Stimulated activated CD8-positive, alpha-beta memory T cell treated with anti-CD3 and anti-CD28 coated beads, Interleukin-12 subunit alpha, Interleukin-12 subunit beta, amount 100 ng/mL, for 24 hours (primary cell): ENCODE results near the gene KLHL40.

Experiments
- DNase-seq: peaks from one replicate; pipeline ENCODE4 v3.0.0-alpha.2; 2020; ENCODE audit errors: extremely low read depth

KLHL40 gene

DNA sequence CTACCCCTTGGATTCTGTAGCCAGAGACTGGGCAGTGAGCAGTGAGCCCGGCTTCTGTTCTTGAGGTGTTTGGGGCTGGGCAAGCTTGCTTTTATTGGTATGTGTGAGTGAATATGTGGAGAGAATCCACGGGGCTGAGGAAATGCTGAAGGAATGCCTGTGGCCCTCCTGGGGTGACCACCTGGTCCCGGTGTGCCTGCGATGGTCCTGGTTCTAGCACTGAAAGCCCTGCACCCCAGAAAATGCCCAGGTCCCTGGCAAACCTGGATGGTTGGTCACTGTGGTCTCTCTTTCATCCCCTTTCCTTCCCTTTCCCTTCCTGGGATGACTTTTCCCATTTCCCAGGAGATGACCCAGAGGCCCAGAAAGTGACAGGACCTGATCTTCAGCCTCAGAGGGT lies 27.7 kb upstream of the KLHL40 start:
- no peak for DNase-seq

DNA sequence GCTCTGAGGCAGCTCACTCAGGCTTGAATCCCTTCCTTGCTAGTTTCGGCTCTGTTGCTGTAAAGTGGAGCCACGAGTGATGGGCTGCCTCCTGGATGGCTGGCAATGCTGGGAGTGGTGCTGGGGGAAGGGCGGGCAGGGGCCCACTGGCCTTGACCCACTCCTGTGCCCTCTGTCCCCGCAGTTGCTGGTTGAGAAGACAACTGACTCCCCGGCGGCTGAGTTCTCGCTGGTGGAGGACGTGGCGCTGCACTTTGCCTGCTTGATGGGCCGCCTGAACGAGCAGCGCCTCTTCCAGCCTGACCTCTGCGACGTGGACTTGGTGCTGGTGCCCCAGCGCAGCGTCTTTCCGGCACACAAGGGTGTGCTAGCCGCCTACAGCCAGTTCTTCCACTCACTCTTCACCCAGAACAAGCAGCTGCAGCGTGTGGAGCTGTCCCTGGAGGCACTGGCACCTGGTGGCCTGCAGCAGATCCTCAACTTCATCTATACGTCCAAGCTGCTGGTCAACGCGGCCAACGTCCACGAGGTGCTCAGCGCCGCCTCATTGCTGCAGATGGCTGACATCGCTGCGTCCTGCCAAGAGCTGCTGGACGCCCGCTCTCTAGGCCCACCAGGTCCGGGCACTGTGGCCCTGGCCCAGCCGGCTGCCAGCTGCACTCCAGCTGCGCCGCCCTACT lies 27.1 kb upstream of the KLHL40 start:
- no peak for DNase-seq

DNA sequence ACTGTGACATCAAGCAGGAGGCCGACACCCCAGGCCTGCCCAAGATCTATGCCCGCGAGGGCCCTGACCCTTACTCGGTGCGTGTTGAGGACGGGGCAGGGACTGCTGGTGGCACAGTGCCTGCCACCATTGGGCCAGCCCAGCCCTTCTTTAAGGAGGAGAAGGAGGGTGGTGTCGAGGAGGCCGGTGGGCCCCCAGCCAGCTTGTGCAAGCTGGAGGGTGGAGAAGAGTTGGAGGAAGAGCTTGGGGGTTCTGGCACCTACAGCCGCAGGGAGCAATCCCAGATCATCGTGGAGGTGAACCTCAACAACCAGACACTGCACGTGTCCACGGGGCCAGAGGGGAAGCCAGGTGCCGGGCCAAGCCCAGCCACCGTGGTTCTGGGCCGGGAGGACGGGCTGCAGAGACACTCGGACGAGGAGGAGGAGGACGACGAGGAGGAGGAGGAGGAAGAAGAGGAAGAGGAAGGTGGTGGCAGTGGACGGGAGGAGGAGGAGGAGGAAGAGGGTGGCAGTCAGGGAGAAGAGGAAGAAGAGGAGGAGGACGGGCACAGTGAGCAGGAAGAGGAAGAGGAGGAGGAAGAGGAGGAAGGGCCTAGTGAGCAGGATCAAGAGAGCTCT lies 26.5 kb upstream of the KLHL40 start:
- no peak for DNase-seq

DNA sequence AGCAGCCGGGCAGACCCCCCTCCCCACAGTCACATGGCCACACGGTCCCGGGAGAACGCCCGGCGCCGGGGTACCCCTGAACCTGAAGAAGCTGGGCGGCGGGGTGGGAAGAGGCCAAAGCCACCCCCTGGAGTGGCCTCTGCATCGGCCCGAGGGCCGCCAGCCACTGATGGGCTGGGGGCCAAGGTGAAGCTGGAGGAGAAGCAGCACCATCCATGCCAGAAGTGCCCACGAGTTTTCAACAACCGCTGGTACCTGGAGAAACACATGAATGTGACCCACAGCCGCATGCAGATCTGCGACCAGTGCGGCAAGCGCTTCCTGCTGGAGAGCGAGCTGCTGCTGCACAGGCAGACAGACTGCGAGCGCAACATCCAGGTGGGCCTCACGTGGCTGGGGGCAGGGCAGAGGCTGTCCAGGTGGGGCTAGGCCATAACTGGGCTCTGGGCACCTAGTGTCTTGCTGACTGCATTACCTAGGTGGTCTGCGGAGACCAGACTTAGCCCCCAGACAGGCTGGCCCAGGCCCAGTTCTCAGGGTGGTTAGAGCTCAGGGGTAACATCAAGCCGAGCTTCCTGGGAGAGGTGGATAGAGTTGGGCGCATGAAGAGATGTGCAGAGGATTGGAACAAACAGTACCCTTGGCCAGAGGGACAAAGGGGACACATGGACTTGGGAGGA lies 25.7 kb upstream of the KLHL40 start:
- DNase-seq = no peak

DNA sequence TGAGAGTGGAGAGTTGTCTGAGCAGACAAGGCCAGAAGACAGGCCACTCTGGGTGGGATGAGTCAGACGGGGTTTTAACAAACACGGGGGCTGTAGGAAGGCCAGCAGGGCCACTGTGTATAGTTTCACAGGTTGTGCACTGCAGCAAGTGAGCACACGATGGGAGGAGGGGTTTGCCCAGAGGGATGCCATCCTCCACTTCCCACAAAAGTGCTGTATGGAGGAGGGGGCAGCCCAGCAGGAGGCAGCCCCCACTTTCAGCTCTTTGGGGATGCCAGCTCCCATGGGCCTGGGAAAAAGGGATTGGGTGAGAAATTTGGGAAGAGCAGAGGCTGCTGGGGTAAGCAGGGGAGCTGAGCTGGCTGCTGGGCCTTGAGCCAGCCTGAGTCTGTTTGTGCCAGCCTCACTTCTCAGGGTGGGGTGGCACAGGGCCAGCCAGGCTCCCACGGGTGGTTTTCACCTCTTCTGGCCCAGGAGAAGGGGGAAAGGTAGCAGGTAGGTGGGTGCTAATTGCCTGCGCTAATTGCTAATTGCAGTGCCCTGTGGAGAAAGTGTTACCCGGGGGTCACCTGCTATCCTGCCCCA lies 25.1 kb upstream of the KLHL40 start:
- no peak for DNase-seq

DNA sequence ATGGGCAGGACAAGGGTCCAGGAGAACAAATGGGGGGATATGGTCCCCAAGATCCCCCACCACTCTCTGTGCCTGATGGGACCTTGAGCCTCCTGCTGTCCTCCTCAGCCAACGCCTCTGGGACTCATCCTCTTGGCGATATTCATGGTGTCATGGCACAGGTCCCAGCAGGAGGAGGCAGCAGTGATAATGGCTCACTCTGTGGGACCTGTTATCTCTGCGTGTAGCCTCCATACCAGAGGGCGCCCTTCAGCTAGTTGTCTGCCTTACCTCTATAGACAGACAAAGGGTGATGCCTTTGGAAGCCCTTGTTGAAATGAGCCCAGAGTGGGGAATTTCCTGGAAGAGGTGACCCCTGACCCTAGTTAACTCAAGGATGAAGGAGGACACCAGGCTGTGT lies 24.4 kb upstream of the KLHL40 start:
- no peak for DNase-seq

DNA sequence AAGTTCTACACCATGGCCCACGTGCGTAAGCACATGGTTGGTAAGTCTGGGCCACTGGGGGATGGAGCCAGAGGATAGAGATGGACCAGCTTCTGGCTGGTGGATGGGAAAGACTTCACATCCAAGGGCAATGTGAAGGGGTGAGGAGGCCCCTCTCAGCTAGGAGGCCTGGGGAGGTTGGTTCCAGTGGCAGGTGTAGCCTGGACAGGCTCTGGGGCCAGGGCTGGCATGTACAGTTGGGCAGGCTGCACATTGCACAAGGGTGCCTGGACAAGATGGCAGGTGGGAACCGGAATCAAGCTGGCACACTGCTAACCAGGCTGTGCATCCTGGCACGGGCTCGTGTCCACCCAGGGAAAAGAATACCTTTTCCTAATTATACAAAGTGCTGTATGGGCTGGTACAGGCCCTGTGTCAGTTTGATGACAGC lies 23.7 kb upstream of the KLHL40 start:
- no peak for DNase-seq

DNA sequence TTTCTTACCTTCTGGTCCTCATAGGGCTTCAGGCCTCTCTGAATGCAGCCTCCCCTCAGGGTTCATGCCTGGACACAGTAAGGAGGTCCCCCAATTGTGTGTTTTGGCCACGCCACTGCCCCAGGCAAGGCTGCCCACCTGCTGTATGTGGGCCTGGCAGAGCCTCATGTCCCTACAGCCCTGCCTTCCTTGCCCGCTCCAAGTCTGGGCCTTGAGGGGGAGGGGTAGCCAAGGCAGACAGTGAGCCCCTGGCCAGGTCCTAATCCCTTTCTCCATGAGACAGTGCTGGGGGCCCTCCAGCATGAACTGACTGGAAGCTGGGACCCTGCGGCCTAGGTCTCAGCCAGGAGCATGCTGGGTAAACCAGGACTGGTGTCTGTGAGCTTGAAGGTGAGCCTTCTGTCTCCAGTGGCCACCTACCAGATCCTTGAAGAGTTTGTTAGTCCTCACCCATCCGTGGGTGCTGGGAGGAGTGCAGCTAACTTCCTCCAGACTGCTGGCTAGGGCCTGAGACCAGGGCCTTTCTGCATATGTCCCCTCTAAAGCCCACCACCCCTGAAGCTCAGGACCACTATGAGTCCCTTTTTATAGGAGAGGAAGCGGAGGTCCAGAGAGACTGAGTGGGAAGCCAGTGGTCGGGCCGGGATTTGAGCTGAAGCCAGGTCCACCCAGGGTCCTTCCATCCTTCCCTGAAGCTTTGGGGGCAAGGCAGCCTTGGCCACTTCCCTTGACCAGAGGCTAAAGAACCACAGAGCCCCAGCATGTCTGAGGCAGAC lies 23.1 kb upstream of the KLHL40 start:
- no peak for DNase-seq

DNA sequence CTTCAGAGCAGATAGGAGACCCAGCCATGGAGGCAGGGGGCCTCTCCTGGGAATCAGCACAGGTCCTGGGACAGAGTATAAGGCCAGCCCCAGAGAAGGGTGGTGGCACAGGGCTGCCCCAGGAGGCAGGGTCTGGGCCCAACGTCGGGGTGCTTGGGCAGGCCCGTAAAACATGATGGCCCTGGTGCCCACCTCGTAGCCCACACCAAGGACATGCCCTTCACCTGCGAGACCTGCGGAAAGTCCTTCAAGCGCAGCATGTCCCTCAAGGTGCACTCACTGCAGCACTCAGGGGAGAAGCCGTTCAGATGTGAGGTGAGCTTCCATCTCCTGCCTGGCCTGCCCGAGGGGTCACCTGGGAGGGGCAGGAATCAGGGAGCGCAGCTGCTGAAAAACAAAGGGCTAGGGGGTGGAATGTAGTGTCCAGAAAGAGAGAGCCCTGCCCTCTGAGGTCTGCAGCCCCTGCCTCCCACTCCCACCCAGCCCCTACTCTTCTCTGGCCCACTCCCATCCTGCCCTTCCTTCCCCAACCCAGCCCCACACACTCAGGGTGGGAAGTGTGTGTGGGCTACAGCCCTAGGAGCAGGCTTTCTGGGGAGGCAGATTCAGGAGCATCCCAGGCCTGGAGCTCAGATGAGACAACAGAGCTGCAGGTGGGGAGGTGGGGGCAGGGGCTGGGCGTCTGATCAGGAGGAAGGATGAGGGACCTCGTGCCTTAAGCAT lies 22.4 kb upstream of the KLHL40 start:
- no peak for DNase-seq

DNA sequence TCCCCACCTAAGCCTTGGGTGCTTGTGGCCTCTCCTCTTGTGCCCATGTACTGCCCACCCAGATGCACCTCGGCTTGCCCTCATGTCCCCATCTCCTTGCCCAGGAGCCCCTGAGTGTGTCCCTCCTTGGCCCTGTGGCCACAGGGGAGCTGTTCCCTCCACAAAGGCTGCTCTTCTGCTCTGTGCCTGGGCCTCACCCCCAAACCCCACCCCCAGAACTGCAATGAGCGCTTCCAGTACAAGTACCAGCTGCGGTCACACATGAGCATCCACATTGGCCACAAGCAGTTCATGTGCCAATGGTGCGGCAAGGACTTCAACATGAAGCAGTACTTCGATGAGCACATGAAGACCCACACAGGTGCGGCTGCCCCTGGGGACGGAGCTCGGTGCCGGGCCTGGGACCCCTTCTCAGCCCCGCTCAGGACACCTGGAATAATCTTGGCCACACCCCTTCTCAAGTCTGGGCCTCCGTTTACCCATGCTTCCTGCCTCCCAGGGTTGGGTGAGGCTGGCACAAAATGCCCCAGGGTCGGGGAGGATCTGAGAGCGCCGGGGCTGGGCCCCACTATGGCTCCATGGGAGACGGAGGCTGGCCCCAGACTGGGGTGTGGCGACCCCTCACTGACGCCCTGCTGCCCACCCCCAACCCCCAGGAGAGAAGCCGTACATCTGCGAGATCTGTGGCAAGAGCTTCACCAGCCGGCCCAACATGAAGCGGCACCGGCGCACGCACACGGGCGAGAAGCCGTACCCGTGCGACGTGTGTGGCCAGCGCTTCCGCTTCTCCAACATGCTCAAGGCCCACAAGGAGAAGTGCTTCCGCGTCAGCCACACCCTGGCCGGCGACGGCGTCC lies 21.5 kb upstream of the KLHL40 start:
- no peak for DNase-seq

DNA sequence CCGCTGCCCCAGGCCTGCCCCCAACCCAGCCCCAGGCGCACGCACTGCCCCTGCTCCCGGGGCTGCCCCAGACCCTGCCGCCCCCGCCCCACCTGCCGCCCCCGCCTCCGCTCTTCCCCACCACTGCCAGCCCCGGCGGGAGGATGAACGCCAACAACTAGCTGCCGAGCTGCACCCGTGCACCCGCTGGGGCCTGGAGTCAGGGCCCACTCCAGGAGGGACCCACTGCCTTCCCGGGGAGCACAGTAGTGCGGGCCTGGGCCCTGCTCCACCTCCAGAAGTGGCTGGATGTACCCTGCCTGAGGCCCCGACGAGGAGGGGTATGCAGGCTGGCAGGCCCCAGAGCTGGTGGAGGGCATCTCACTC lies 20.9 kb upstream of the KLHL40 start:
- DNase-seq = no peak

DNA sequence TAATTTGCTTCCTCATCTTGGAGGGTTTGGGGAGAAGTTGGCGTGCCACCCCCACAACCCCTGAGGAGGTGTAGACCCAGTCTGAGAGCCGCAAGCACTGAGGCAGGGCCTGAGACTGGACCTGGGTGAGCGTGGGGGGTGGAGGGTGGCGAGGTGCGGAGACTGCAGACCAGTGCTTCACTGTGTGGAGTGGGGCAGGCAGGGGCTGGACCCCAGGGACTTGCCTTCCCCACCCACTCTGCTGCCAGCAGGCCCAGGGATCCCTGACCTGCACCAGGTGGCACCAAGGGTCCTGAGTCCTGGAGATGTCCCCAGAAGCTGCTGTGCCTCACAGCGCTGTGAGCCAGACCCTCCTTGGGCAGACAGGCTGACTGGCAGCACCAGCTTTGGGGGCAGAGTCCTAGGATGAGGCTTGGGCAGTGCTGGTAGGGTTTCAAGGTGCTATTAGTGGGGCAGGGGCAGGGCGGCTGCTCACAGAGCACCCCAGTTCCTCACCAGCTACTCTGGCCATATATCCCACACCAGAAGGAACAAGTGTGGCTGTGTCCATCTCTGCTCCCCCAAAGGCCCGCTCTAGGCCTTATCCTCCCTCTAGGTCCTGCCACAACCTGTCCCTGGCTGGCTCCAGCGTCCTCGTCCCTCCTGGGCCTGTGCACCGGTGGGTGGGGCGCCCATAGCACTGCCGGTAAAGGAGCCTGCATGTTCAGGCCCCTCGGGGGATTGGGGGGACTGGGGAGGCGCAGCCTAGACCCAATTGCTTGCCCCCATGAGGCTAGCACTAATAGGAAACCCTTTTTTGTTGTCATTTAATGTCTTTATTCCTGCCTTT lies 20.1 kb upstream of the KLHL40 start:
- no peak for DNase-seq

DNA sequence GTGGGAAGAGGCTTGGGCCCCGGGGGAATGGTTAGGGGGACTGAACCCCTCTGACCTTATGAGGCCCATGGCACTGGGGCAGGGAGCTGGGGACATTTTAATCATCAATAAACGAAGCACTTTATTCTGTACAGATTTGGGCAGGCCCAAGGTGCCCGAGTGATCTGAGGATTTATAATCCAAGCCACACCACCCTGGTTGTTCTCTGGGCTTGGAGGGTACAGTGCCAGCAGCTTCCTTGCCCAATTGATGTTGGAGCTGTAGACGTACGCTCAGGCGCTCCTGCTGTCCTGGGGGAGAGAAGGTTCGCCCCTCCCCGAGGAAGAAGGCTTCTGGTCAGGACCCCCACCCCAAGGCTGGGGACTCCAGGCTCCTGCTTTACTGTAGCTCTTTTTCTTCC lies 19.3 kb upstream of the KLHL40 start:
- DNase-seq = no peak

DNA sequence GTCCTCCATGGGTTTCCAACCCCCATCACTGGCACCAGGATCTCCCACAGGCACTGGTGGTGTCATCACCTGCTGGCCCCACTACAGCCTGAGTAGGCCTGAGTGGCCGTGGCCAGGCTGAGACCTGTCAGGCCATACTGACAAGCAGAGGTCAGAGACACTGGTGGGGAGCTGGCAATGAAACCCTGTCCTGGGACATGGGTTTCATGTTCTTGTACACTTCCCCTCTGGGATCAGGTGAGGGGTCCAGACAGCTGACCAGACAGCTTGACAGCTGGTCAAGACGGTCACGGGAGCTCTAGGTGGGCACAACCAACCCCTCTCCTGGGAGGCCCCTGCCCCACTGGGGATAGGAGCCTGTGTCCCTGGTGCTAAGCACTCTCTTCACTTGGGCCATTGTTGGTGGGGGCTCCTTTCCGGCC lies 18.7 kb upstream of the KLHL40 start:
- DNase-seq = no peak

DNA sequence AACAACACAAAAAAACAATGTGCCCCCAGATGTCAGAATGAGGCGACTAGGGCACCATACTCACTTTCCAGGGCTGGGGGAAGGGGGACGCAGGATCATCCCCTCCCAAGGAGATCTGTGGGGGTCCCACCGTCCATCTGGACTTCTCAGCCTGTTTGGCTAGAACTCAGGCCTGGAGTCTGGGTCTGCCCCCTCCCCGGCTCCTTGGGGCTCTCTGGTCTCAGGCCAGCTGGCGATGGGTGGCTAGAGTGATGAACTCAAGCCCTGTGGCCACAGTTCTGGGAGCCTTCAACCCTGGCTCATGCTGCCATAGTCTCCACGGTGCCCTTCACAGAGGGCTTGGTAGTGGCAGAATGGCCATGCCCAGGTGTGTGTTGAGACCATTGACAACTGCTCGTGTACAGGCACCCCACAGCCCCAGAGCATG lies 18.2 kb upstream of the KLHL40 start:
- no peak for DNase-seq

DNA sequence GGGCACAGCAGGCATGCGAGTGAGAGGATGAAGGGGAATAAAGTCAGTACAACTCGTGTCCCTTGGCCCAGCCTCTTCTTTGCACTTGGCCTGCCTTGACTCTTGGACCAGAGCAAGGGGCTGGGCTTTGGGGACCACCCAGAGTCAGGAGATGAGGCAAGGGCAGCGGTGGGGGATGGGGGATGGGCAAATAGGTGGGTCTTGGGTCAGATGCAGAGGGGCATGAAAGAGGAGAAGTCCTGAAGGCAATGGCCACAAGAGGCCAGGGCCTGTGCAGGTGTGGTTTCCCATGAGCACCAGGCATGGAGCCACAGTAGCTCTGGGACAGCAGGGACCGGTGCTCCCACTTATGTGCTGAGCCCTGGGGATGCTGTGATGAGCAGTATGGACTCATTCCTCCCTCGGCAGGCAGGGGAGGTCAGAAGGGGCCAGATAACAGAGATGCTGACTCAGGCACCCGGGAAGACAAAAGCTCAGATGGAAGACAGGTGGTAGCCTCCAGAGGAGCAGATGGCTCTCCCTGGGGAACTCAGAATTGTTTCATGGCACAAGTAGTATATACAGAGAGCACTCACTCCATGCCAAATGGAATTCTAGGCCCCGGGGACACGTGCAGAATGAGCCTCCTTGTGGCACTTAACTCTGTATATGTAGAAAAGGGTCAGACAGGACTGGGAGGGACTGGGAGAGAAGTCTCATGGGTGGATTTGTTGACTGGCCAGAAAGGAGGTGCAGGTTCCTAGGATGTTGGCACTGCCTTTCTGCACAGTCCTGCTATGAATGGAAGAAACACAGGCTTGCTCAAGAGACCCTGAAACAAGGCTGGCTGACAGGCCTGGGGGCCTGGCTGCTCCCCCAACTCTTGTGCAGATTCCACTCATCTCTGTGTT lies 17.6 kb upstream of the KLHL40 start:
- no peak for DNase-seq

DNA sequence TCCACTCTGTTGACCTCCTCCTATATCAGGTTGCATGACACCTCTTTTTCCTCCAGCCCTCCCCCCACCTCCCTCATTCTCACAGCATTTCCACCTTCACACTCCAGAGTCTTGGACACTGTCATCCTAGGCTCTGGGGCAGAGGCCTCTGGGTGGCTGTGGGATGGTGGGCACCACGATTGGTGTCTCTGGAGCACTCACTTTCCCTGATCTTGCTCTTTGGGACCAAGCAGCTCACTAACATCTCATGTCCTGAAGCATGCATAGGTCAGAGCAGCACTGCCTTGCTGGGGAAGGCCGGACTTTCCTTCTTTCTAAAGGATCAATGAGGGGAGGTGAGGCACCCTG lies 16.9 kb upstream of the KLHL40 start:
- no peak for DNase-seq

DNA sequence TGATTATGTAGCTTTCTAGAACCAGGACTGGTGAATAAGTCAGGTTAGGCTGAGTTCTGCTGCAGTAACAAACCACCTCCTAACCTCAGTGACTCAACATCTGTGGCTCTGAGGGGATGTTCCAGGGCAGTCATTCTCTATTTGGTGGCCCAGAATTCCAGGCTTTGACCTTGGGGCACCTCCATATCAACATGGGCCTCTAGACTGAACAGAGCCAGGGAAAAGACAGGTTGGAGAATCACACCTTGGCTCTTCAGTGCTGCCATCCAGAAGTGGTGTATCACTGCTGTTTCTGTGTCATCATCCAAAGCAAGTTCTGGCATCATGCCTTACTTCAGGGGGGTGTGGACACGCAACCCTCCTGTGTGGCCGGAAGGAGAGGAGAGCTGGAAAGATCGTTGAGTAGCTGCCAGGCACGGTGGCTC lies 16.5 kb upstream of the KLHL40 start:
- DNase-seq = no peak
